GM06990 (cell line): ENCODE results near the gene TRIM4.

Experiments
- DNase-seq: peaks from one replicate; pipeline ENCODE4 v3.0.0-alpha.2; 2011; ENCODE audit not compliant: insufficient read length; ENCODE audit errors: extremely low read depth
- H3K27me3 ChIP-seq: replicated peaks from 2 replicates; pipeline ENCODE4 v1.6.0; 2011; ENCODE audit warnings: low read length; ENCODE audit not compliant: control insufficient read depth, insufficient read depth
- H3K36me3 ChIP-seq: 2 replicates; pipeline ENCODE4 v1.5.1; 2011; ENCODE audit warnings: low read length; ENCODE audit not compliant: control insufficient read depth, insufficient read depth
- H3K4me3 ChIP-seq: replicated peaks from 2 replicates; pipeline ENCODE4 v1.5.1; 2011; ENCODE audit warnings: low read depth, mild to moderate bottlenecking, control low read depth, low read length
- CTCF ChIP-seq: IDR thresholded peaks from 2 replicates; pipeline ENCODE4 v1.5.1; 2011; ENCODE audit warnings: low read length, control low read depth, mild to moderate bottlenecking, inconsistent platforms; ENCODE audit not compliant: insufficient read depth, poor library complexity, severe bottlenecking

The TRIM4 gene

GRCh38 chr7:99930376-99930775, 11.0 kb upstream of the TRIM4 start:
- Histone ChIP-seq H3K27me3 (no peaks in the 10 kb centered on the region; the same call in 1 of the 2 replicates), H3K4me3 (no peak overlapping the region), H3K36me3 (no peaks in the 10 kb centered on the region)
- DNase-seq = no peak
- TF ChIP-seq CTCF = no peak

- no peak for TF ChIP-seq CTCF
- H3K27me3 ChIP-seq = no peaks in the 10 kb centered on the region; the same call in 1 of the 2 replicates
- no peaks in the 10 kb centered on the region for H3K36me3 ChIP-seq
- no peak overlapping the region for H3K4me3 ChIP-seq
- no peak for DNase-seq
These were observed 10.4 kb upstream of the TRIM4 start for GRCh38 chr7:99929730-99930053.

- DNase-seq = no peak
- H3K36me3 ChIP-seq = no peaks in the 10 kb centered on the region
- no peaks in the 10 kb centered on the region; the same call in 1 of the 2 replicates for H3K27me3 ChIP-seq
- TF ChIP-seq CTCF = peak; percentile 33
- H3K4me3 ChIP-seq = no peak within 1 kb of the TSS; the same call in 1 of the 2 replicates
These were observed 9.8 kb upstream of the TRIM4 start, which contains the start of gene GJC3 for GRCh38 chr7:99928994-99929729. GJC3 (minus strand) TSS chr7:99929620; CDS start chr7:99929620, 0 bp downstream.

DNA sequence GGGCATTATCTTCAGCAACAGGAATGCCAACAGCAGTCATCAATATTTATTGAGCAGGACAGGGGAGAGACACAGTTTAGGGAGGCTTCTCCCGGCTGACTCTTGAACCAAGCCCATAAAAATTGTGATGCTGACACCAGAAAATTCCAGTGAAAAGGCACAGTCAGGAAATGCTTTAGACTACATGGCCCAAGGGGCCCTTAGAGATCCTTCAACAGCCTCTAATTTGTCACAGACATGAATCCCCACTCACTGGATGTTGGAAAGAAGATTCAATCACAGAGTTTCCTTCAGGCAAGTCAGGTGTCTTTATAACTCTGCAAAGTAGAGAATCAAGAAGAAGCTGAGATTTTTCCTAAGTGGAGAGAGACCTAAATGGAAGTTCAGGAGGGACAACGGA, 8.9 kb upstream of the TRIM4 start:
- no peak for DNase-seq
- Histone ChIP-seq H3K27me3 (no peaks in the 10 kb centered on the region; the same call in 1 of the 2 replicates), H3K4me3 (no peak overlapping the region), H3K36me3 (no peaks in the 10 kb centered on the region)
- TF ChIP-seq CTCF = no peak

DNA sequence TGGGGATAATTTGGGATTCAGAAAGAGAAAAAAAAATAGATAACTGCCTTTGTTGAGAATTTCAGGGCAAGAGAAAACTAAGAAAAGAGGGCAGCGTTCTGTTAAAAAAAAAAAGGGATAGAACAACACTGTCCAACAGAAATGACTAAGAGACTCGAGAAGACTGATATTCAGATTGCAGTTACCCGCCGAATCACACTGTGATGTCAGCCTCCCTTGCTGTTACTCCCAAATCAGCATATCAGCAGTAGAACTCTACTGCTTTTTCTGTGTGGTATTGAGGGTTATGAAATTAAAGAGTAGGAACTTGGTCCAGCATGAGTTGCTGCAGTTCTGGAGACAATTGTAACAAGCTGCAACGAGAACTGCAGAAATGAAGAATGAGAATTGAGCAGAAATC, 8.2 kb upstream of the TRIM4 start:
- Histone ChIP-seq H3K4me3 (no peak overlapping the region), H3K27me3 (no peaks in the 10 kb centered on the region; the same call in 1 of the 2 replicates), H3K36me3 (no peaks in the 10 kb centered on the region)
- no peak for TF ChIP-seq CTCF
- DNase-seq = no peak
